KBM-7 (cell line): ENCODE results near the gene TSC22D3.

Experiments
- DNase-seq: peaks from one replicate; pipeline ENCODE4 v3.0.0-alpha.2; 2015
- in situ Hi-C: fragments of 300-500 bp; cut with MboI; formaldehyde crosslinking; loops from 2 replicates; pipeline ENCODE4 v1.14.3; 2020; ENCODE audit warnings: low sequenced_read_pairs, low pct_unique_long_range_greater_than_20kb, mixed read lengths

TSC22D3 gene

GRCh38 chrX:107716118-107716684, 59.4 kb downstream of the TSC22D3 start:
- no peak for DNase-seq
- in situ Hi-C loops, result no loop called here

GRCh38 chrX:107715331-107716117, 60.1 kb downstream of the TSC22D3 start:
- DNase-seq, result no peak

GRCh38 chrX:107714206-107714891, 61.2 kb downstream of the TSC22D3 start:
- in situ Hi-C loops, result loop anchor here (5.0 kb wide), 1 partner anchor 37 kb away; no protein-coding TSS in a partner anchor

More at GRCh38 chrX:107715331-107716117, 60.1 kb downstream of the TSC22D3 start:
- in situ Hi-C loops, result no loop called here

GRCh38 chrX:107713543-107714205, 61.9 kb downstream of the TSC22D3 start:
- in situ Hi-C loops, result loop anchor here (5.0 kb wide), 1 partner anchor 36 kb away; no protein-coding TSS in a partner anchor
- no peak for DNase-seq

More at GRCh38 chrX:107714206-107714891, 61.2 kb downstream of the TSC22D3 start:
- DNase-seq, result no peak

GRCh38 chrX:107713203-107713542, 62.4 kb downstream of the TSC22D3 start:
- no peak for DNase-seq
- in situ Hi-C loops, result loop anchor here (5.0 kb wide), 1 partner anchor 36 kb away; no protein-coding TSS in a partner anchor

- in situ Hi-C loops, result loop anchor here (5.0 kb wide), 1 partner anchor 35 kb away; no protein-coding TSS in a partner anchor
Observed at GRCh38 chrX:107712231-107713202, 63.1 kb downstream of the TSC22D3 start.

GRCh38 chrX:107711521-107712181, 63.9 kb downstream of the TSC22D3 start:
- DNase-seq, result no peak
- in situ Hi-C loops, result loop anchor here (5.0 kb wide), 1 partner anchor 34 kb away; no protein-coding TSS in a partner anchor

More at GRCh38 chrX:107712231-107713202, 63.1 kb downstream of the TSC22D3 start:
- DNase-seq, result no peak

- in situ Hi-C loops, result loop anchor here (5.0 kb wide), 1 partner anchor 34 kb away; no protein-coding TSS in a partner anchor
- peak; percentile 96 for DNase-seq
Observed at GRCh38 chrX:107710617-107711391, 64.8 kb downstream of the TSC22D3 start.

- DNase-seq, result no peak
- in situ Hi-C loops, result no loop called here
Observed at GRCh38 chrX:107709266-107709806, 66.3 kb downstream of the TSC22D3 start.

GRCh38 chrX:107708762-107709161, 66.8 kb downstream of the TSC22D3 start:
- no peak for DNase-seq
- in situ Hi-C loops, result no loop called here

- in situ Hi-C loops, result no loop called here
- no peak for DNase-seq
Observed at GRCh38 chrX:107707866-107708265, 67.7 kb downstream of the TSC22D3 start.

GRCh38 chrX:107706309-107706708, 69.3 kb downstream of the TSC22D3 start:
- in situ Hi-C loops, result no loop called here
- DNase-seq, result no peak

GRCh38 chrX:107704587-107704986, 71.0 kb downstream of the TSC22D3 start:
- in situ Hi-C loops, result no loop called here
- no peak for DNase-seq

- in situ Hi-C loops, result no loop called here
- DNase-seq, result no peak
Observed at GRCh38 chrX:107704181-107704580, 71.4 kb downstream of the TSC22D3 start.

GRCh38 chrX:107701493-107702121, 74.0 kb downstream of the TSC22D3 start:
- peak; percentile 81 for DNase-seq
- in situ Hi-C loops, result no loop called here

GRCh38 chrX:107700790-107701189, 74.8 kb downstream of the TSC22D3 start:
- in situ Hi-C loops, result no loop called here
- no peak for DNase-seq
